Right cardiac atrium (tissue), 5 donors: ENCODE measurements around the gene TUBA4A. TPM values are rescaled to one million over a fixed set of nuclear protein-coding genes. Genes with fewer than 3 reads are reported as not detected.
"Not testable (repeated sequence)": the region's sequence is repeated elsewhere in the genome, so short reads cannot be mapped to it uniquely, and the experiment has no call there.

ENCODE experiments used
- ATAC-seq, 2 donors: fragments of 200-7000 bp; cut with Tn5 transposase; one replicate each; pipeline versions ENCODE4 v1.8.0 to v1.9.1; 2020; ENCODE audit warnings: moderate library complexity in 2 of 2, mild to moderate bottlenecking in 1 of 2
- DNase-seq, 3 donors: peaks; one replicate each; pipeline ENCODE4 v3.0.0-alpha.2; 2020
- H3K27ac ChIP-seq: one replicate; pipeline ENCODE4 v1.5.1; 2013; ENCODE audit warnings: mild to moderate bottlenecking, low read length, control low read depth, moderate library complexity
- H3K27me3 ChIP-seq: one replicate; pipeline ENCODE4 v1.6.1; 2013; ENCODE audit not compliant: control insufficient read depth, insufficient read depth
- H3K4me1 ChIP-seq: one replicate; pipeline ENCODE4 v1.6.1; 2013; ENCODE audit warnings: low read length; ENCODE audit not compliant: control insufficient read depth, insufficient read depth
- H3K4me3 ChIP-seq: one replicate; pipeline ENCODE4 v1.5.1; 2013; ENCODE audit warnings: low read length, control low read depth
- H3K9me3 ChIP-seq: one replicate; pipeline ENCODE4 v1.6.1; 2013; ENCODE audit warnings: low read length; ENCODE audit not compliant: control insufficient read depth
- WGBS: extraction: QIAGEN DNeasy Blood & Tissue Kit; methylation state at CpG from one replicate; pipeline ENCODE4 v1.1.7; 2013; 5-methylcytosine and 5-hydroxymethylcytosine counted together
- intact Hi-C, 4 donors: fragments of 100-400 bp; cut with DNase I; formaldehyde crosslinking; loops; one replicate each; pipeline versions ENCODE4 v1.11.0 to v1.14.0; 2022 to 2023
- polyA plus RNA-seq: library from polyadenylated mRNA; stranded (reverse); fragments of 200-250 nt; gene quantifications from one replicate; pipeline ENCODE4 v1.2.3, GENCODE V29; 2013
- total RNA-seq, 4 donors: library from RNA; stranded (reverse); fragmentation: NEBNext Ultra II Directional; extraction: Animal tissue kit (Norgen Biotek cat#: 25700); gene quantifications; one replicate each; pipeline ENCODE4 v1.2.1, GENCODE V29; 2021
- donor health status: healthy with polysubstance abuse.
- donor health status: DM: no; HTN: yes; CAD: no.
- donor health status: DM: no; HTN: no; CAD: no.
- donor health status: DM: no; HTN: yes; CAD: no; lungs with severe emphysema.
- donor health status: DM: yes; HTN: yes; CAD: no.

The TUBA4A gene
- total and polyA plus RNA-seq, 5 donors = 27.6 to 131 (median 68.5) TPM

DNA sequence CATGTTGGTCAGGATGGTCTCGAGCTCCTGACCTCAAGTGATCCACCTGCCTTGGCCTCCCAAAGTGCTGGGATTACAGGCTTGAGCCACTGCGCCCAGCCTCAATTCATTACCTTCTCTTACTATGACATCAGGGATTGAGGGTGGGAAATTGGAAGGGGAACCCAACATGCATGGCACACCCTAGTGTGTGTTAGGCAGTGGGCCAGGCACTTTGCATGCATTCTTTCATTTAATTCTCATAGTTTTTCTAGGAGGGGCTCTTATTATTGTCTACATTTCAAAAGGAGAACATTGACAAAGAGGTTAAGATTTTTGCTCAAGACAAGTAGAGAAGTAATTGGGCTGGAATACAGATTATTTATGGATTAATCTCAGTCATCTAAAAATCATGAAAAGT is 14.6 kb upstream of the TUBA4A start:
- ATAC-seq (no peak), DNase-seq (no peak)
- Histone ChIP-seq H3K4me1 (no peaks in the 10 kb centered on the region), H3K4me3 (no peak overlapping the region), H3K27me3 (no peaks in the 10 kb centered on the region), H3K27ac (no peak overlapping the region), H3K9me3 (no peaks in the 10 kb centered on the region)
- 87% methylated on average over 2 of the region's 2 CpGs for WGBS
- intact Hi-C loops = no loop called here

- intact Hi-C loops = no loop called here
- no peaks in the 10 kb centered on the region for H3K4me1 ChIP-seq
- H3K9me3 ChIP-seq = no peaks in the 10 kb centered on the region
- 81% methylated on average over 1 of the region's 1 CpG for WGBS
- no peak overlapping the region for H3K4me3 ChIP-seq
- DNase-seq (no peak), ATAC-seq (no peak)
- H3K27me3 ChIP-seq = no peaks in the 10 kb centered on the region
- no peak overlapping the region for H3K27ac ChIP-seq
Measured at GRCh38 chr2:219266886-219267285, 13.2 kb upstream of the TUBA4A start.

- Histone ChIP-seq H3K27me3 (no peaks in the 10 kb centered on the region), H3K4me1 (no peaks in the 10 kb centered on the region), H3K27ac (no peak overlapping the region), H3K9me3 (no peaks in the 10 kb centered on the region), H3K4me3 (no peak overlapping the region)
- ATAC-seq (peak in 1 of 2 donors; percentile 28), DNase-seq (peak in 1 of 3 donors; percentile 25)
- 71% methylated on average over 5 of the region's 5 CpGs for WGBS
- intact Hi-C loops = no loop called here
Measured at GRCh38 chr2:219266232-219266631, 12.5 kb upstream of the TUBA4A start.

- Histone ChIP-seq H3K9me3 (no peaks in the 10 kb centered on the region), H3K27me3 (no peaks in the 10 kb centered on the region), H3K4me3 (no peak overlapping the region), H3K4me1 (no peaks in the 10 kb centered on the region), H3K27ac (no peak overlapping the region)
- no peak for DNase-seq
- WGBS = 43% methylated on average over 5 of the region's 5 CpGs
- no peak for ATAC-seq
- intact Hi-C loops = no loop called here
Measured at GRCh38 chr2:219261024-219261855, 7.5 kb upstream of the TUBA4A start.

GRCh38 chr2:219258942-219259341 is 5.2 kb upstream of the TUBA4A start:
- H3K4me3 ChIP-seq, ATAC-seq, DNase-seq, H3K27ac ChIP-seq, H3K27me3 ChIP-seq, intact Hi-C loops, H3K9me3 ChIP-seq, H3K4me1 ChIP-seq: not testable (repeated sequence)
- 87% methylated on average over 10 of the region's 10 CpGs for WGBS

- H3K4me1 ChIP-seq = peaks cover 5% of the 10 kb centered on the region
- H3K4me3 ChIP-seq = peak overlapping the region; percentile 56
- DNase-seq (no peak), ATAC-seq (peak in 1 of 2 donors; percentile 22)
- no peaks in the 10 kb centered on the region for H3K9me3 ChIP-seq
- H3K27me3 ChIP-seq = no peaks in the 10 kb centered on the region
- intact Hi-C loops = no loop called here
- 16% methylated on average over 12 of the region's 12 CpGs for WGBS
- H3K27ac ChIP-seq = no peak overlapping the region
Measured at GRCh38 chr2:219254590-219255201, 978 bp upstream of the TUBA4A start.

DNA sequence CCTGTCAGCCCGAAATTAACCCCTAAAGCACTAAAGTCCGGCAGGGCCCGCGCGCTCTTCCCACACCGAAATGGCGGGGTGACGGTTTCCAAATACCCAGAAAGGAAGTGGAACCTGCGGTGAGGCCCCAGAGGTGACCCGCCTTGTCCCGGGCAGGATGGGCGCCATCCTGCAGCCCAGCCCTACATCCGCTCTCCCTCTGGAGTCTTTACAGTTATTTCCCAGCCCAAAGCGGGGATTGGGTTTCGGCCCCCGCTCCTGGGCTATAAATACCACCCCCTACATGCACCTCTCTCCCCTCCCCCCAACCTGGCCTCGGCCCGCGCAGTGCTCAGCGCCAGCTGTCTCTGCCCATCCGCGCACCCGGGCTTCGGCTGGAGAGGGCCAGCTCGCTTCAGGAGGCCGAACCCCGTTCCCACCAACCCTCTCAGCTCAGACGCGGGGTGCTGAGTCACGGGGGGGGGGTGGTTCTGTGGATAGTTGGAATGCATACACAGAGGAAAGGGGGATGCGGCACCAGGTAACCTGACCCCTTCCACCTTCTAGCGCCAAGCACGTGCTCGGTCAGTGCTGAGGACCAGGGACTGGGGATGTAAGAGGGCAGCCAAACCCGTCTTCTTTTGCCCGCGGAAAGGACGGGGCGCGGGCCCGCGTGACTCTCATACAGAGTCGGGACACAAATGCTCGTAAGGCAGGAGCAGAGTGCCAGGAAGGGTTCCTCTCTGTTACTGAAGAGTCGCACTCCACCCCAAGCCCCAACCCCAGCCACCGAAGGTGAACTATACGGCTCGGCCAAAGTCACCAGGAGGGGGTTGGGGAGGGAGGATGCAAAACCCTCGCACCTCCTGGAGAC is 592 bp downstream of the TUBA4A start, which contains the start of gene TUBA4B:
TSS of gene TUBA4B (plus strand) at position 344 of the 853 bp plus-strand sequence. CDS start at position 509, 165 bp downstream.
- WGBS = 1% methylated on average over 49 of the region's 49 CpGs
- Histone ChIP-seq H3K9me3 (no peaks in the 10 kb centered on the region), H3K4me3 (peak within 1 kb of the TSS; percentile 56), H3K27ac (peak within 1 kb of the TSS; percentile 50), H3K27me3 (no peaks in the 10 kb centered on the region), H3K4me1 (peaks cover 12% of the 10 kb centered on the region)
- intact Hi-C loops = no loop called here
- ATAC-seq = peak; percentile 35 to 43
- DNase-seq = peak; percentile 46 to 79 (median 73)

DNA sequence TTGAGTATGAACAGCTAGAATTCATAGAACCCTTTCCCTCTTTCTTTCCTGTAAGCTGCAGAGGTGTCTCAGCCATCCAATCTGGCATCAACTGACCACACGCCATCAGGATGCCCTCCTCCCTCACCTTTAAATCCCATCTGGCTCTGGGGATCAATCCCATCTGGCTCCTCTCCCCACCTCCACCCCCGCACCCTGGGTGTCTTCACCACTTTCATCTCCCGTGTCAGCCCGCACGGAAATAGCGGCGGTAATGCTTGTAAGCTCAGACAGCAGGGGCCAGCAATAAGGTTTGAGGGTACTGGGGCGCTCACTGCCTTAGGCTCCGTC is 1.2 kb downstream of the TUBA4A start:
- WGBS = 13% methylated on average over 9 of the region's 9 CpGs
- Histone ChIP-seq H3K9me3 (no peaks in the 10 kb centered on the region), H3K4me1 (peaks cover 12% of the 10 kb centered on the region), H3K4me3 (peak overlapping the region; percentile 56), H3K27ac (peak overlapping the region; percentile 27), H3K27me3 (no peaks in the 10 kb centered on the region)
- no peak for DNase-seq
- ATAC-seq = no peak
- intact Hi-C loops = no loop called here

DNA sequence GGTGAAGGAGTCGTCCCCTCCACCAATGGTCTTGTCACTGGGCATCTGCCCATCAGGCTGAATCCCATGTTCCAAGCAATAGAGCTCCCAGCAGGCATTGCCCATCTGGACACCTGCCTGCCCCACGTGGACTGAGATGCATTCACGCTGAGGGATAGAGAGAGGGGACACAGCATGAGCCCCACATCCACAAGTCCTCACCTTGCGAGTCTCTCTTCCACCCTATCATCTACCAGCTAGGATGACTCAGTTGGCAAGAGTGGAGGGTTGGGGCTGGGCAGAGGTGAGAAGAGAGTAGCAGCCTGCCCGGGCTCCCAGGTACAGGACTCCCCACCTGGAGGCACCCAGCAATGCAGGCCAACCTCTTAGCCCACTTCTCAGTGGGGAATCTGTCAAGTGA is 1.6 kb downstream of the TUBA4A start:
- no peak overlapping the region for H3K4me3 ChIP-seq
- H3K27ac ChIP-seq = peak overlapping the region; percentile 0
- 55% methylated on average over 5 of the region's 5 CpGs for WGBS
- intact Hi-C loops = no loop called here
- peak in 1 of 3 donors; percentile 27 for DNase-seq
- ATAC-seq = no peak
- H3K9me3 ChIP-seq = no peaks in the 10 kb centered on the region
- no peaks in the 10 kb centered on the region for H3K27me3 ChIP-seq
- H3K4me1 ChIP-seq = peaks cover 12% of the 10 kb centered on the region

GRCh38 chr2:219251656-219252055 is 2.1 kb downstream of the TUBA4A start:
- H3K4me1 ChIP-seq = peaks cover 12% of the 10 kb centered on the region
- peak overlapping the region; percentile 0 for H3K27ac ChIP-seq
- no peak for ATAC-seq
- H3K9me3 ChIP-seq = no peaks in the 10 kb centered on the region
- 62% methylated on average over 6 of the region's 6 CpGs for WGBS
- no peaks in the 10 kb centered on the region for H3K27me3 ChIP-seq
- no peak for DNase-seq
- intact Hi-C loops = no loop called here
- no peak overlapping the region for H3K4me3 ChIP-seq
